ENCODE measurements around the gene MMAB. TPM values are rescaled to one million over a fixed set of nuclear protein-coding genes. Genes with fewer than 3 reads are reported as not detected.

The MMAB gene
- total RNA-seq, 1 experiment from 2014 or later = 34.9 TPM

GRCh38 chr12:109510196-109510595 is 63.1 kb downstream of the MMAB start:
- no peak for TF ChIP-seq FOSL1 (IDR thresholded peaks at IDR 0.05; ENCODE audit: low read depth)
- Histone ChIP-seq H3K9me2 (ENCODE audit: insufficient read depth) (no peaks in the 10 kb centered on the region), H3K9ac (ENCODE audit: low read length) (no peak overlapping the region), H3K4me2 (ENCODE audit: low read length) (no peak overlapping the region), H3K4me1 (ENCODE audit: control insufficient read depth in 1 of 2, insufficient read depth in 2 of 2, low read length in 2 of 2) (no peaks in the 10 kb centered on the region), H4K20me1 (ENCODE audit: insufficient read depth) (no peaks in the 10 kb centered on the region), H3K27me3 (ENCODE audit: insufficient read depth, low read length) (no peaks in the 10 kb centered on the region), H2AFZ (ENCODE audit: low read depth, low read length, poor library complexity, severe bottlenecking) (no peak overlapping the region), H3K9me3 (ENCODE audit: control insufficient read depth in 1 of 2, insufficient read depth in 1 of 2, low read depth in 1 of 2, low read length in 2 of 2) (no peaks in the 10 kb centered on the region), H3K79me2 (ENCODE audit: insufficient read depth, low read length) (no peaks in the 10 kb centered on the region), H3K36me3 (ENCODE audit: control insufficient read depth in 1 of 2, insufficient read depth in 2 of 2, low read length in 2 of 2) (peaks cover 0 to 20% of the 10 kb centered on the region in 2 experiments; a peak in 2 of 4 replicates), H3K27ac (ENCODE audit: low read depth, low read length) (no peak overlapping the region), H3K4me3 (replicated peaks in 1 of 2; ENCODE audit: low read depth in 1 of 2, low read length in 2 of 2) (no peak overlapping the region)
- ChIA-PET POLR2A (no interaction called here), CTCF (interaction anchor here (1.1 kb wide), 1 partner anchor 78 kb away, joined by 3 read pairs; no protein-coding TSS in a partner anchor), RAD21 (ENCODE audit: low non-redundant PET in 1 of 2, low total read pairs in 2 of 2, uncharacterized antibody in 2 of 2, unreplicated experiment in 2 of 2) (no interaction called here)
- no TSS peak for BruUV-seq (replicated peaks)
- DNase-seq (ENCODE audit: low read depth, low spot score) (no peak), ATAC-seq (no peak)
- intact Hi-C loops (cut with micrococcal nuclease) = no loop called here

GRCh38 chr12:109504068-109504467 is 69.2 kb downstream of the MMAB start:
- TF ChIP-seq EZH2phosphoT487 (IDR thresholded peaks at IDR 0.05; ENCODE audit: borderline replicate concordance) = no peak
- TF ChIP-seq YY1 (IDR thresholded peaks at IDR 0.05; ENCODE audit: extremely low read depth, insufficient replicate concordance, low read depth, low read length) = no peak
- TF ChIP-seq POLR2AphosphoS5 (IDR thresholded peaks at IDR 0.05; ENCODE audit: low read depth, low read length) = no peak
- TF ChIP-seq MAX (IDR thresholded peaks at IDR 0.05) = no peak
- TF ChIP-seq ZFX (IDR thresholded peaks at IDR 0.05) = no peak
- TF ChIP-seq SP1 (IDR thresholded peaks at IDR 0.05; ENCODE audit: low read depth) = no peak
- no peak for TF ChIP-seq RAD21 (IDR thresholded peaks at IDR 0.05; ENCODE audit: low read depth)
- no peak for TF ChIP-seq JUND (IDR thresholded peaks at IDR 0.05)
- no peak for TF ChIP-seq ZNF274 (IDR thresholded peaks at IDR 0.05; ENCODE audit: low read depth, low read length)
- no peak for TF ChIP-seq POLR2A (IDR thresholded peaks at IDR 0.05; ENCODE audit: borderline replicate concordance, extremely low read depth, insufficient read depth, insufficient read length)
- no peak for ATAC-seq
- Histone ChIP-seq H3K27me3 (ENCODE audit: insufficient read depth, low read length) (no peaks in the 10 kb centered on the region), H3K4me2 (ENCODE audit: low read length) (no peak overlapping the region), H3K4me3 (replicated peaks in 1 of 2; ENCODE audit: low read depth in 1 of 2, low read length in 2 of 2) (no peak overlapping the region), H3K9me3 (ENCODE audit: control insufficient read depth in 1 of 2, insufficient read depth in 1 of 2, low read depth in 1 of 2, low read length in 2 of 2) (no peaks in the 10 kb centered on the region), H3K4me1 (ENCODE audit: control insufficient read depth in 1 of 2, insufficient read depth in 2 of 2, low read length in 2 of 2) (no peaks in the 10 kb centered on the region), H4K20me1 (ENCODE audit: insufficient read depth) (no peaks in the 10 kb centered on the region), H2AFZ (ENCODE audit: low read depth, low read length, poor library complexity, severe bottlenecking) (no peak overlapping the region), H3K9ac (ENCODE audit: low read length) (no peak overlapping the region), H3K9me2 (ENCODE audit: insufficient read depth) (no peaks in the 10 kb centered on the region), H3K27ac (ENCODE audit: low read depth, low read length) (no peak overlapping the region), H3K36me3 (ENCODE audit: control insufficient read depth in 1 of 2, insufficient read depth in 2 of 2, low read length in 2 of 2) (peaks cover 9 to 26% of the 10 kb centered on the region in 2 experiments; a peak in 2 of 4 replicates), H3K79me2 (ENCODE audit: insufficient read depth, low read length) (no peaks in the 10 kb centered on the region)
- CTCF ChIA-PET = no interaction called here
- BruUV-seq (replicated peaks) = no TSS peak
- POLR2A ChIA-PET = no interaction called here
- no peak for DNase-seq (ENCODE audit: low read depth, low spot score)
- RAD21 ChIA-PET (ENCODE audit: low non-redundant PET in 1 of 2, low total read pairs in 2 of 2, uncharacterized antibody in 2 of 2, unreplicated experiment in 2 of 2) = no interaction called here
- intact Hi-C loops (cut with micrococcal nuclease) = no loop called here

Other genes starting within 250 kb of the MMAB start
- gene MYO1H, start 225.6 kb downstream of the MMAB start, total RNA-seq (2021; ENCODE audit: unreplicated experiment) = not detected
- gene KCTD10, start 96.2 kb downstream of the MMAB start, total RNA-seq (2021; ENCODE audit: unreplicated experiment) = 34.7 TPM
- gene UBE3B, start 95.9 kb downstream of the MMAB start, total RNA-seq (2021; ENCODE audit: unreplicated experiment) = 28.9 TPM
- 17.3 TPM for gene MVK, start 290 bp upstream of the MMAB start, total RNA-seq (2021; ENCODE audit: unreplicated experiment)
- gene FAM222A, start 140.3 kb upstream of the MMAB start, total RNA-seq (2021; ENCODE audit: unreplicated experiment) = 3.7 TPM